Lung (tissue), 12 donors: ENCODE results near the gene MLST8. TPM values are rescaled to one million over a fixed set of nuclear protein-coding genes. Genes with fewer than 3 reads are reported as not detected.
A peak's percentile ranks its signal among the peaks of the same experiment; 100 is the strongest.

ENCODE experiments used
- ATAC-seq: fragments of 200-7000 bp; cut with Tn5 transposase; one replicate; pipeline ENCODE4 v1.9.1; 2020; ENCODE audit warnings: moderate number of reproducible peaks; ENCODE audit not compliant: insufficient read depth, low FRiP score
- DNase-seq, 3 donors: peaks; one replicate each; pipeline ENCODE4 v3.0.0-alpha.2; 2013 to 2017
- H3K27ac ChIP-seq, 2 donors: one replicate each; pipeline ENCODE4 v1.5.1; 2013; ENCODE audit warnings: mild to moderate bottlenecking in 2 of 2, moderate library complexity in 2 of 2, control low read depth in 1 of 2, inconsistent platforms in 1 of 2, low read depth in 1 of 2, low read length in 1 of 2
- H3K27me3 ChIP-seq, 3 donors: one replicate each; pipeline ENCODE4 v1.5.1; 2013; ENCODE audit warnings: low read length in 2 of 3; ENCODE audit not compliant: control insufficient read depth in 3 of 3, insufficient read depth in 3 of 3
- H3K36me3 ChIP-seq, 4 donors: one replicate each; pipeline ENCODE4 v1.5.1; 2013; ENCODE audit warnings: low read length in 4 of 4, mild to moderate bottlenecking in 1 of 4, moderate library complexity in 1 of 4; ENCODE audit not compliant: control insufficient read depth in 4 of 4, insufficient read depth in 4 of 4
- H3K4me1 ChIP-seq, 5 donors: one replicate each; pipeline ENCODE4 v1.5.1; 2013; ENCODE audit warnings: low read length in 5 of 5, mild to moderate bottlenecking in 2 of 5, moderate library complexity in 1 of 5; ENCODE audit not compliant: control insufficient read depth in 5 of 5, insufficient read depth in 5 of 5
- H3K4me3 ChIP-seq: one replicate; pipeline ENCODE4 v1.5.1; 2013; ENCODE audit warnings: mild to moderate bottlenecking, control low read depth, moderate library complexity
- H3K9ac ChIP-seq, 2 donors: one replicate each; pipeline ENCODE4 v1.5.1; 2013; ENCODE audit warnings: low read length in 2 of 2, control low read depth in 1 of 2; ENCODE audit not compliant: insufficient read depth in 1 of 2
- H3K9me3 ChIP-seq, 4 donors: one replicate each; pipeline ENCODE4 v1.5.1; 2013; ENCODE audit warnings: low read length in 3 of 4, mild to moderate bottlenecking in 1 of 4, moderate library complexity in 1 of 4; ENCODE audit not compliant: control insufficient read depth in 4 of 4, insufficient read depth in 3 of 4
- WGBS, 2 donors: extraction: QIAGEN DNeasy Blood & Tissue Kit; methylation state at CpG; one replicate each; pipeline ENCODE4 v1.1.7; 2013; 5-methylcytosine and 5-hydroxymethylcytosine counted together
- polyA plus RNA-seq, 2 donors: library from polyadenylated mRNA; stranded (reverse); fragments of 200-250 nt; gene quantifications; one replicate each; pipeline ENCODE4 v1.2.1, GENCODE V29; 2013
- total RNA-seq, 2 donors: library from RNA; depleted of rRNA in 1 of 2; stranded (reverse); fragments of >200 nt in 1 of 2; gene quantifications; one replicate each; pipeline ENCODE4 v1.2.1, GENCODE V29; 2014 to 2021
- TF ChIP-seq, protein P1 (sequence below): IDR thresholded peaks from 2 replicates; pipeline ENCODE4 v1.5.1; 2012; ENCODE audit warnings: mild to moderate bottlenecking; ENCODE audit errors: control extremely low read depth, extremely low read depth
- donor health status: control.
- donor health status: control.
- donor health status: Bipolar disorder and iron deficiency.
- donor health status: healthy.
- donor health status: DM: yes; HTN: yes; CAD: no.

The MLST8 gene
- total and polyA plus RNA-seq, 4 donors, result 17.2 to 48.9 (median 41.2) TPM

DNA sequence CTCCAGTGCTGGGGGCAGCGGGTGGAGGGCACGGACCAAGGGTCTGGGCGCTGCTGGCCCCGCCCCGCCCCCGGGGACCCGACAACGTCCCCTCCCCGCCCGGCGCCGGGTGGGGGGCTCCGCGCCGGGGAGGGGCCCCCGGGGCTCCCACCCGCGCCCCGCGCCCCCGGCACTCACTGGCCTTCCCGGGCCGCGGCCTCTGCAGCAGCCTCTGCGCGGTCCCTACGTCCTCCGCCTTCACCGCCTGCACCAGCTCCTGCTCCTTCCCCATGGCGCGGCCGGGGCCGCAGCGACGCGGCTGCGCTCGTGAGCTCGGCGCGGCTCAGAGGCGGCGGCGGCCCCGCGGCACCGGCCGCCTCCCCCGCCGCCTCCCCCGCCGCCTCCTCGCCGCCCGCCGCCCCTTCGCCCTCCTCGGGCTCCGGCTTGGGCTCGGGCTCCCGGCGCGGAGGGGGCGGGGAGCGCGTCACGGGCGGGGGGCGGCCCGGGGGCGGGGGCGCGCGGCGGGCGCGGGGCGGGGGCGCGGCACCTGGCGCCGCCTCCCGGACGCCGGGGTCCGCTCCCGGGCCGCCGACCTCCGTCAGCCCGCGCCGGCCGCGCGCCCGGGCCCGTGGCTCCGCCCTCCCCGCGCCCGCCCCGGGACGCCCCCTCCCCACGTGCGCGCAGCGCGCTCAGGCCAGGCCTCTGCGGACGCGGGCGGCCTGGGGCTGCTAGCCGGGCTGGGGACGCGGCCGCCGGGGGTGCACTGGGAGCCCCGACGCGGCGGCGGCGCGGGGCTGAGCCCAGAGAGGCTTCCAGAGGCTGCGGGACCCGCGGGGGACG lies 8.9 kb upstream of the MLST8 start, which contains the start of gene CASKIN1:
TSS of gene CASKIN1 (minus strand) at position 444 of the 819 bp plus-strand sequence. CDS start at position 271, 173 bp downstream.
- TF ChIP-seq, protein P1, sequence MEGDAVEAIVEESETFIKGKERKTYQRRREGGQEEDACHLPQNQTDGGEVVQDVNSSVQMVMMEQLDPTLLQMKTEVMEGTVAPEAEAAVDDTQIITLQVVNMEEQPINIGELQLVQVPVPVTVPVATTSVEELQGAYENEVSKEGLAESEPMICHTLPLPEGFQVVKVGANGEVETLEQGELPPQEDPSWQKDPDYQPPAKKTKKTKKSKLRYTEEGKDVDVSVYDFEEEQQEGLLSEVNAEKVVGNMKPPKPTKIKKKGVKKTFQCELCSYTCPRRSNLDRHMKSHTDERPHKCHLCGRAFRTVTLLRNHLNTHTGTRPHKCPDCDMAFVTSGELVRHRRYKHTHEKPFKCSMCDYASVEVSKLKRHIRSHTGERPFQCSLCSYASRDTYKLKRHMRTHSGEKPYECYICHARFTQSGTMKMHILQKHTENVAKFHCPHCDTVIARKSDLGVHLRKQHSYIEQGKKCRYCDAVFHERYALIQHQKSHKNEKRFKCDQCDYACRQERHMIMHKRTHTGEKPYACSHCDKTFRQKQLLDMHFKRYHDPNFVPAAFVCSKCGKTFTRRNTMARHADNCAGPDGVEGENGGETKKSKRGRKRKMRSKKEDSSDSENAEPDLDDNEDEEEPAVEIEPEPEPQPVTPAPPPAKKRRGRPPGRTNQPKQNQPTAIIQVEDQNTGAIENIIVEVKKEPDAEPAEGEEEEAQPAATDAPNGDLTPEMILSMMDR, result no peak
- H3K9ac ChIP-seq, result no peak within 1 kb of the TSS
- 0 to 1% methylated on average over 28 to 127 of the region's 129 CpGs for WGBS, 2 donors
- no peaks in the 10 kb centered on the region for H3K9me3 ChIP-seq
- DNase-seq (peak in 1 of 3 donors; percentile 27), ATAC-seq (no peak)
- H3K27ac ChIP-seq, result no peak within 1 kb of the TSS
- H3K4me1 ChIP-seq, result peaks cover 0 to 8% (median 4%) of the 10 kb centered on the region in 5 donors
- H3K36me3 ChIP-seq, result no peaks in the 10 kb centered on the region
- peaks cover 0 to 43% (median 21%) of the 10 kb centered on the region in 3 donors for H3K27me3 ChIP-seq
- no peak within 1 kb of the TSS for H3K4me3 ChIP-seq

DNA sequence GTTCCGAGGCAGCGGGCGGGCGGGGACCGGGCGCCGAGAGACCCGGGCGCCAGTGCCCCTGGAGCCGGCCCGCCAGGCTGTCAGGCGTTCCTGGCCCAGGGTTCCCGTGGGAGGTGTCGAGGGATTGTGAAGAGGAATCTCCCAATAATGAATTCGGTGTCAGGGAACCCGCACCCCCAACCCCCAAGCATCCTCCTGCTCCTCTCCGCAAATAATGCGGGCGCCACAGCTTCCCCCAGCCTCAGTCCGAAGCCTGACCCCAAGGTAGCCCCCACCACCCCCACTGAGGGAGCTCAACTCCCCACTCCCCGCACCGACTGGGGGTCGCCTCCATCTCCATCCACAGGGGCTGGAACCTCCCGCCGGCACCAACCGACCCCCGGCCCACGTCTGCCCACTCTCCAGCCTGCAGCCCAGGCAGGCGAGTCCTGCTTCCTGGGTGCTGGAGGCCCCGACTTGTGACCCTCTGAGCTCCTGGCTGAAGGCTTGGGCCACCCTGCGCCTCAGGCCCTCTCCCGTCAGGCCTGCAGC lies 8.2 kb upstream of the MLST8 start:
- TF ChIP-seq, protein P1, result no peak
- H3K4me1 ChIP-seq, result peaks cover 0 to 8% (median 4%) of the 10 kb centered on the region in 5 donors
- no peak for DNase-seq
- H3K9me3 ChIP-seq, result no peaks in the 10 kb centered on the region
- no peak overlapping the region for H3K27ac ChIP-seq
- H3K27me3 ChIP-seq, result peaks cover 0 to 47% (median 21%) of the 10 kb centered on the region in 3 donors
- H3K36me3 ChIP-seq, result no peaks in the 10 kb centered on the region
- 25 to 30% methylated on average over 22 to 32 of the region's 32 CpGs for WGBS, 2 donors
- no peak overlapping the region for H3K9ac ChIP-seq
- ATAC-seq, result no peak
- no peak overlapping the region for H3K4me3 ChIP-seq

DNA sequence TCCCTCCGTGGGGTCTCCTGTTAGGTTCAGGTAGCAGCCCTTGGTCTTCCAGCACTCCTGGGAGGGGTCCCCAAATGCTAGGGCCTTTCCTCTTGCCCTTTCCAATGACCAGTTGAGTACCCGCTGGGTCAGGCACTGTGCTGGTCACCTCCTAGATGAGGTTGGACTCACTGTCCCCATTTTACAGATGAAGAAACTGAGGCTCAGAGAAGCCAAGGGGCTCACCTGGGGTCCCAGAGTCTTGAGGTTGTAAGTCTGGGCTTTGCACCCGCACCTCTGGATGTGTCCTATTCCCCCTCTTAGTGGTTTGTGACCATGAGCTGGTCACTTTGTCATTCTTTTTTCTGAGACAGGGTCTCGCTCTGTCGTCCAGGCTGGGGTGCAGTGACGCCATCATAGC lies 7.5 kb upstream of the MLST8 start:
- H3K9me3 ChIP-seq, result no peaks in the 10 kb centered on the region
- H3K4me1 ChIP-seq, result peaks cover 0 to 8% (median 4%) of the 10 kb centered on the region in 5 donors
- ATAC-seq (no peak), DNase-seq (no peak)
- no peak overlapping the region for H3K4me3 ChIP-seq
- no peaks in the 10 kb centered on the region for H3K36me3 ChIP-seq
- H3K27ac ChIP-seq, result no peak overlapping the region
- no peak overlapping the region for H3K9ac ChIP-seq
- H3K27me3 ChIP-seq, result peaks cover 0 to 47% (median 21%) of the 10 kb centered on the region in 3 donors
- TF ChIP-seq, protein P1, result no peak
- WGBS, 2 donors, result 85% methylated on average over 6 of the region's 6 CpGs
